COLO829 (cell line): ENCODE data around the gene FAM107B.
A peak's percentile ranks its signal among the peaks of the same experiment; 100 is the strongest.

Experiments
- DNase-seq: peaks from one replicate; pipeline ENCODE4 v3.0.0; 2012; ENCODE audit warnings: low spot score

The FAM107B gene

DNA sequence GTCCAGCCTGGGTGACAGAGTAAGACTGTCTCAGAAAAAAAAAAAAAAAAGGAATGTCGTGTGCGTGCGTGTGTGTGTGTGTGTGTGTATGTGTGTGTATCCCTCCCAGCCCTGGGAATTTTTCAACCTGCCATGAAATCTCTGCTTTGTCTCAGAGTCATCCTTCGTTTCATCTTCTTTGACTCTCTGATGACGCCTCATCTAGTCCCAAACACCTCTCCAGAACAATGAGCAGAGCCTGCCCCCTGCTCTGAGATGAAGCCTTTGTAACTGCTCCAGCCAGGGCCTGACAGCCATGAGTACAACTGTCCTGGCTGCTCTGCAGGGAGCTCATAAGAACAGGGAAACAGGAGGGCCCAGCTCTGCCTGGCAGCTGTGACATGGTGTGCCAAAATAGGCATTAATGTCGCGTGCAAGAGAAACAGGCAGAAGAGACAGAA is 149.5 kb downstream of the FAM107B start:
- no peak for DNase-seq

GRCh38 chr10:14624600-14624999 is 150.1 kb downstream of the FAM107B start:
- DNase-seq: no peak

GRCh38 chr10:14623931-14624330 is 150.8 kb downstream of the FAM107B start:
- no peak for DNase-seq

DNA sequence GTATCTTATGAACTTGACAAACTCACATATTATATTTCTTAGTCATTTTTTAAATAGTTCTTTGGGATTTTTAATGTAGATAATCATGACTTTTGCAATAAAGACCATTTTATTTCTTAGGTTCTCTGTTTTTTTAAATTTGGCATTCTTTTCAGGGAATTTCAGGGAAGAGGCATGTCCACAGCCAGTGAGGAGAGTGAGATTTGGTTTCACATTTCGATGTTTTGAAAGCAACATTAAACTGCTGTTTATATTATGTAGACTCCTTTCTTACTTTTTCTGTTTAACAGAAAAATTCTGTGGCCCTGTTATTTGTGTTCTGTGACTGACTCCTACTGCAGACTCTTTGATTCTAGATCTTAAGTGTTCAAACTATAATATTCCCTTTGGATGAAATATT is 153.7 kb downstream of the FAM107B start:
- no peak for DNase-seq

GRCh38 chr10:14618674-14619073 is 156.0 kb downstream of the FAM107B start:
- no peak for DNase-seq

GRCh38 chr10:14617852-14618251 is 156.8 kb downstream of the FAM107B start:
- DNase-seq: no peak

GRCh38 chr10:14616955-14617730 is 157.6 kb downstream of the FAM107B start:
- no peak for DNase-seq

GRCh38 chr10:14616465-14616864 is 158.2 kb downstream of the FAM107B start:
- no peak for DNase-seq

DNA sequence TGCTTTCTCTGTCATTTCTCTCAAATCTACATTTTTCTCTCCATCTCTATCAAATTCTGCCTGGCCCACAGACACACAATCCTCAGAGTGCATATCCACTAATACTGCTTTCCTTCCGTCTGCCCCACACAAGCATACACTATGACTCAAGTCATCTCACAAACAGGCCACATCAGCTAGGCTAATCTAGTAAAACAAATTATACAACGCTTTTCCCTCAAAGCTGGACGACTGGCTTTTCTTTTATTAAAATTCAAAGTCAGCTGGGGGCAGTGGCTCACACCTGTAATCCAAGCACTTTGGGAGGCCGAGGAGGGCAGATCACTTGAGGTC is 161.1 kb downstream of the FAM107B start:
- DNase-seq: no peak

- DNase-seq: no peak
These were observed 161.7 kb downstream of the FAM107B start for GRCh38 chr10:14612873-14613587.

GRCh38 chr10:14611968-14612693 is 162.6 kb downstream of the FAM107B start:
- DNase-seq: no peak

DNA sequence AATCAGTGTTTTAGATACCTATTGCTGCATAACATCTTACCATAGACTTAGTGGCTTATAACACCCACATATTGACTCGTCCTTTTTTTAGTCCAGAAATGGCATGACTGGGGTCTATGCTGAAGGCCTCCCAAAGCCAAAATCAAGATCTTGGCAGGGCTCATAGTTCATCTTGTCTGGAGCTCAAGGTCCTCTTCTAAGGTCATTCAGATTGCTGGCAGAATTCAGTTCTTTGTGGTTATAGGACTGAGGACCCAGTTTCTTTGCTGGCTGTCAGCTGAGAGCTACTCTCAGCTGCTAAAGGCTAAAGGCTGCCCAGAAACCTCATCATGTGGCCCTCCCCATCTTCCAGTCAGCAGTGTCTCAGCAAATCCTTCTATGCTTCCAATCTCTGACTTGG is 165.5 kb downstream of the FAM107B start:
- no peak for DNase-seq

DNA sequence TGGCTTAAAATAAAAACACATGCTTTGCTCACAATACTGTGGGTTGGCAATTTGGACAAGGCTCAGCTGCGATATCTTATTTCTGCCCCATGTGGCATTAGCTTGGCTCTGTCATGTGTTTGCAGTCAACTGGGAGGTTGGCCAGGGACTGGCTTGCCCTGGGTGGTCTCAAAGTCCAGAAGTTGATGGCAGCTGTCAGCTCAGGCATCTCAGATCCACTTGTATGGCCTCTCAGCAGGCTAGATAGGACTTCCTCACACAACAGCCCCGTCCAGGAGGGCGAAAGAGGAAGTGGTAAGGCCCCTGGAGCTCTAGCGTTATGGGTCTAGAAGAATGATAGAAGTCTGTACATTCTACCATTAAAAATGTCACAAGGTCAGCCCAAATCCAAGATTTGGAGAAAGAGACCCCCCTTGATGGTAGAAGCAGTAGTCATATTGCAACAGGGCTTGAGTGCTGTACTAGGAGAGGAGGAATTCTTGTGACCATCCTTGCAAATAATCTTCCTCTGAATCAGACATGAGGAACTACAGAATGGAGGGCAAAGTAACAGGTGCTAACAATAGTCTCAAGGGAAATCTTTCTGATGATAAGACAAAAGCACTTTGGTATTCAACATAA is 166.2 kb downstream of the FAM107B start:
- DNase-seq: no peak

- DNase-seq: no peak
These were observed 168.1 kb downstream of the FAM107B start for GRCh38 chr10:14606633-14607032.

GRCh38 chr10:14605231-14605925 is 169.3 kb downstream of the FAM107B start:
- no peak for DNase-seq

- peak; percentile 23 for DNase-seq
These were observed 170.2 kb downstream of the FAM107B start for GRCh38 chr10:14604181-14605142.

DNA sequence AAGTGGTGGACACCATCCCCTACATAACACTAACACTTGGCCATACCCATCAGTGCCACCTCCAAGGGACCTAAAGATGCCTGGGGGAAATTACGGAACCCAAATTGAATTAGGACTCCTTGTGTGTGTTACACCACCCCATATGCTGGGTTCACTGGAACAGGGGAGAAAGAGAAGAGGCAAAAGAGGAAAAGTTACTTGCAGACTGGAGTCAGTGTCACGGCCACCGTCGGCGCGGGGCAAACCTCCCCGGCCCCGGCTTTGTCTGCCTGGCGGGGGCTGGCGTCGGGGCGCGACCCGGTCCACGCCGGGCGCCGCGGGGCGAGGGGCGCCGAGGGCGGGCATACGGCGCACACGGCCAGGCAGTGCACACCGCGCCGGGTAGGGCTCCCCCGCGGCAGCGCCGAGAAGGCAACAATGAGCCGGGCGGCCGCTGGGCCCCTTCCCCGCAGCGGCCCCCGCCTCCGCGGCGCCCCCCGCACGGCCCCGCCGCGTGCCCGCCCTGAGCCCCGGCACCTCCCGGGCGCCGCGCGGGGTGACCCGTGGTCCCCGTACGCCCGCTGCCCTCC is 171.1 kb downstream of the FAM107B start:
- no peak for DNase-seq

DNA sequence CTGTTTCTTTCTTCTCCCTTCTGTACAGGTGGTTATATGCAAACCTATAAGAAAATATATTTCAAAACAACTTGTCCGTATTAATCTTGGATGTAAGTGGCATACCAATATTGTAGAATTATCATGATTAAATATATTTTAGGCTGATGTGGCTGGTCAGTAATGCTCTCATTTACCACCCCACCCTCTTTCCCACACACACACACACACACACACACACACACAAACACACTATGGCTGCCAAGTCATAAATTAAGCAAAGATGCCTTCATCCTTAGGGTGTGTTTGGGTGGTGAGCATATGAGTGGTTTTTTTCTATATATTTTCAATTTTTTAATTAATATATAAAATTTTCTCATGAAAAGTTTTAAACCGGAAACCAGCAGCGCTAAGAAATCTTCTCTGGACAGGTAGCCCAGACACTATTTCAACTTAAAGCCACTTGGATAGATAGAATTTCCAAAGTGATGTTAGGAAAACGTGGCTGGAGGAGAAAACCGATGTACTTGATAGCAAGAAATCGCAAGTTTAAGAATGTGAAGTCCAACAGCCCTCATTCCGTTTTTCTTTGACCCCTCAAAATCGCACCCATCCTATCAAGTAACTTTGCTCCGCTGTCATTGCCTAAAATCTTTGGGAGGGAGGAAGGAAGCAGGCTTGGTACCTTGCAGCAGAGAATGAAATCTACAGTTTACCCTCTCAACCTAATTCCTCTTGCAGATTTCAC is 171.7 kb downstream of the FAM107B start:
- DNase-seq: no peak

DNA sequence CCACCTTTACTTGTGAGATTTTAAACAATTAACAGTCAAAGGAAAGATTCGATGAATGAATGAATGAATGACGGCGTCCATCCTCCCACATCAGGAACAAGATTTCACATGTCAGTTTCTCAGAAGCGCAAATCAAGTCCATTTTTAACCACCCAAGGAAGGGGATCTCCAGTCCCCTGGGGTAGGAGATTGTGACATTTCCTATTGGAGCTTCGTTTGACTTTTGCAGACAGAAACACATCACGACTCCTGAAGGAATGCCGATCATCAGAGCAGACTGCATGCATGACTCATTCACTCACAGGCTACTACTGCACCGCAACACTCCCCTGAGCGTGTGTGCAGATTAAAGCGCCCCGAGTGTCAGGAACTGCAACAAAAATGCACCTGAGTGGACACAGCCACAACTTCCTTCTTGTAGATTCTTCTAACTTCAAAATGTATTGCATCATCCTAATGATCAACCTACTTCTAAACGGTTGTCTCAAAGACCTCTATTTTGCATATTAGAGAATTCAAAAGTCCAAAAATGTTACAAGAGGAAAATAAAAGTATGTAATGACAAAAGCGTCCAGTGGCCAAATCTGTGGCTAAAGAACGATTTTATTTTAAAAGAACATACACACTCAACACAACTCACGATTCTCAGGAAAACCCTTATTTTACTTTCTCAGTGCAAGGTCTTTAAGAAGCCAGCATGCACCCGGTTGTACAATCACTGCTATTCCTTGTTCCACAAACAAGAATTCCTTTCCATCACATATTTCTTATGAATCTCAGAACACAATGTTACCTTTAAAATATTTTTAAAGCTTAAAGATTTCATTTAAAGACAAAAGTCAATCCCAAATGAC is 172.6 kb downstream of the FAM107B start:
- no peak for DNase-seq
